Measurements from ENCODE around the gene NIPAL1.
A peak's percentile ranks its signal among the peaks of the same experiment; 100 is the strongest.
"Not testable (repeated sequence)": the region's sequence is repeated elsewhere in the genome, so short reads cannot be mapped to it uniquely, and the experiment has no call there.

NIPAL1 gene

DNA sequence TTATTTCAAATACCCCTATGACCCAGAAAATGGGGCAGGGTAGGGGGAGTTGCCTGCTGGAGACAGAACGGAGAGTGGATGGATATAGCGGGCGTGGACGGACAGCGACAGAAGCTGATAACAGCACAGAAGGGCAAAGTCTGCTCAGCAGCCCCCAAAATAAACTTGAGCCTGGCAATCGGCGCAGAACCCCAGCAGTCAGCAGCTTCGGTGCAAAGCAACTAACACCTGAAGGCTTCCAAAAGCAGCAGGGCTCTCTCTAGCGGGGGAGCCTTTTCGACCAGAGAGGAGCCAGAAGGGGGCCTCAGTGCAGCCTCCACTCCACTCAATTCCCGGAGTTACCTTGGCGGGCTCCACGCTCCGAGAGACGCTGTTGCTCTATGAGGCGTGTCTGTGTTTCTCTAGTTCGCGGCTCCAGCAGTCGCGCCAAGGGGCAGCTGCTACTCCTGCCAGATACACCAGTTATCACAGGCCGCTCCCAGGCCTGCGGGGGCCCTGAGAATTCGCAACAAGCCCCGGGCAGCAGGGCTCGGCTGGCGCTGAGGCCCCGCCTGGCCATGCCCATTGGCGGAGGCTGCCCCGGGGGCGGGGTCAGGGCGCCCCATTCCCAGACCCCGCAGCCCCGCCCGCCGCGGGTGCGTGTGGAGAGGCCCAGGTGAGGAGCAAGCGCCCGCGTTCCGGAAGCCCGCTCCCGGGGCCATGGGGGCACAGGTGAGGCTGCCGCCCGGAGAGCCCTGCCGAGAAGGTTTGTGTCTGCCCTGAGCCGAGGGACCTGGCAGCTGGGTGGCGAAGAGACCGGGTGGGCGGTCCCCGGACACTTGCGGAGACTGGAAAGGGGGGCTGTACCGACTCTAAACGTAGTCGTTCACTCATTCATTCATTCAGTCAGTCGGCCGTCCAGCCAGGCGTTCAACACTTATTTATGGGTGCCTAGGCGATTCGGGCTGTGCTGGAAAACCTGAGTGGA is at the start of gene NIPAL1, which contains the start of gene CNGA1:
Gene NIPAL1 (plus strand): TSS at position 632 of the 967 bp plus-strand sequence. CDS start 68 bp downstream, at position 700.
Gene CNGA1 (minus strand): TSS at position 541 of the 967 bp plus-strand sequence. CDS start 63,992 bp downstream, outside the sequence.
- TF ChIP-seq, protein P1, sequence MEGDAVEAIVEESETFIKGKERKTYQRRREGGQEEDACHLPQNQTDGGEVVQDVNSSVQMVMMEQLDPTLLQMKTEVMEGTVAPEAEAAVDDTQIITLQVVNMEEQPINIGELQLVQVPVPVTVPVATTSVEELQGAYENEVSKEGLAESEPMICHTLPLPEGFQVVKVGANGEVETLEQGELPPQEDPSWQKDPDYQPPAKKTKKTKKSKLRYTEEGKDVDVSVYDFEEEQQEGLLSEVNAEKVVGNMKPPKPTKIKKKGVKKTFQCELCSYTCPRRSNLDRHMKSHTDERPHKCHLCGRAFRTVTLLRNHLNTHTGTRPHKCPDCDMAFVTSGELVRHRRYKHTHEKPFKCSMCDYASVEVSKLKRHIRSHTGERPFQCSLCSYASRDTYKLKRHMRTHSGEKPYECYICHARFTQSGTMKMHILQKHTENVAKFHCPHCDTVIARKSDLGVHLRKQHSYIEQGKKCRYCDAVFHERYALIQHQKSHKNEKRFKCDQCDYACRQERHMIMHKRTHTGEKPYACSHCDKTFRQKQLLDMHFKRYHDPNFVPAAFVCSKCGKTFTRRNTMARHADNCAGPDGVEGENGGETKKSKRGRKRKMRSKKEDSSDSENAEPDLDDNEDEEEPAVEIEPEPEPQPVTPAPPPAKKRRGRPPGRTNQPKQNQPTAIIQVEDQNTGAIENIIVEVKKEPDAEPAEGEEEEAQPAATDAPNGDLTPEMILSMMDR (IDR thresholded peaks at IDR 0.05; ENCODE audit: borderline replicate concordance, insufficient read depth, low read depth, low read length): peak; percentile 54
- peak within 1 kb of the TSS; percentile 68 for H3K4me3 ChIP-seq (ENCODE audit: low read depth, low read length)

DNA sequence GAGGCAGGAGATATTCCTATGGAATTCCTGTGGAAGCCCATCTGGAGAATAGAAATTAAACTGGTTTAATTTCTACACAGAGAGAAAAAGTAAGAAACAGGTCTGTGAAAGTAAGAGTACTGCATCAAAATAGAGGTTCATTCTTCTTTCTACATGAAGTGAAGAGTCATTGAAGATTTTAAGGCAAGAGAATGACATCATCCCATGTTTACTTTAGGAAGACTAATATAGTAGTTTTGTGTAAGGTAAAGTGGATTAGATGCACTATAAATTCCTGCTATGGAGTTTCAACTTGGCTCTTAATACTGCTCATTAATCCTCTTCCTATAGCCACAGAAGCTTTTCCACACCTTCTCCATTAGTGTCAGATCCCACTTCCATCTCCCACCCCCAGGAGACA is 47.7 kb upstream of the NIPAL1 start:
- TF ChIP-seq, protein P1 (IDR thresholded peaks at IDR 0.05; ENCODE audit: borderline replicate concordance, insufficient read depth, low read depth, low read length): no peak
- H3K4me3 ChIP-seq (ENCODE audit: low read depth, low read length): no peak overlapping the region

DNA sequence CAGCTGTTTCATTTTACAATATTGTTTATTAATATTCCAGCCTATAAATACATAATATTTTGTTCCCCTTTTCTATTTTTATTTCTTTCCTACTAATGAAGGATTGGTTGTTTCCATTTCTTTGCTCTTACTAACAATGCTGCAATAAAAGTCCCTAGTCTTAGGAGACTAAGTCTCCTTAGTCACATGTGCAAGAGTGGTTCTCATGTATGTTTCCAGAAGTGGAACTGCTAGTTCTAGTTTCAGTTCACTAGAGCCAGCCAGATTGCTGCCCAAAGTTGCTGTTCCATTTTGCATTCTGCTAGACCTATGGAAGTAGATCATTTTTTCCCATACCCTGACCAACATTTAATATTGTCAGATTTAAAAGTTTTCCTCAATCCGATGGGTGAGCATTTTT is 44.4 kb upstream of the NIPAL1 start:
- H3K4me3 ChIP-seq (ENCODE audit: low read depth, low read length): no peak overlapping the region
- TF ChIP-seq, protein P1 (IDR thresholded peaks at IDR 0.05; ENCODE audit: borderline replicate concordance, insufficient read depth, low read depth, low read length): no peak

DNA sequence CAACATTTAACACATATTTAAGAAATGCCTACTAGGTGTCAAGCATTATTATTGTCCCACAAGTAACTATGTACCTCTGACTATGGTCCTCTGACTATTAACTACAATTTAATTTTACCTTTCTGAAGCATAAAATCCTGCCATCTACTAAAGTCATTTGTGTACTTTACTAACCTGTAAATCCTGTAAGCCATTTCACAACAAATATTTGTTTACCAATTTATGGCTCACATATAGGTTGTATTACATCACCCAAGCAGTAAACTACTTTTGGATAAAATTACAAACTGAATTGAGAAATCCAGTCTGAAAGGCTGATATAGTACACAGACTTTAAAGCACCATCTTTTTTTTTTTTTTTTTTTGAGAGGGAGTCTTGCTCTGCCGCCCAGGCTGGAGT is 43.9 kb upstream of the NIPAL1 start:
- H3K4me3 ChIP-seq (ENCODE audit: low read depth, low read length): no peak overlapping the region
- TF ChIP-seq, protein P1 (IDR thresholded peaks at IDR 0.05; ENCODE audit: borderline replicate concordance, insufficient read depth, low read depth, low read length): no peak

DNA sequence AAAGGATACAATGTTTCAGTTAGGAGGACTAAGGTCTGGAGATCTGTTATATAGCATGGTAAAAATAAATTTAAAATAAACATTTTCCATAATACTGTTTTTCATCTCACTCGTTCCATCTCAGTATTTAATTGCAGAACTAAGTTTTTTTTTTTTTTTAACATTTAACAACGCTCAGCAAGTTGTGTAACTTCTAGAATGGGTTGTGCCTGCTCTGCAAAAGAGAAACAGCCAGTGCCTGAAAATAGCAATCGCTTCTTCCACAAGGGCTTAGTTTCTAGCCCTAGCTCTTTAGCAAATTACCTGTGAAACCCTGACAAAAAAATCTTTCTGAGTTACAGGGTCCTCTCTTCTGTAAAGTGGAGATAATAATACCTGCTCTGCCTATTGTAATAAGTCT is 42.0 kb upstream of the NIPAL1 start:
- TF ChIP-seq, protein P1 (IDR thresholded peaks at IDR 0.05; ENCODE audit: borderline replicate concordance, insufficient read depth, low read depth, low read length): no peak
- H3K4me3 ChIP-seq (ENCODE audit: low read depth, low read length): no peak overlapping the region

DNA sequence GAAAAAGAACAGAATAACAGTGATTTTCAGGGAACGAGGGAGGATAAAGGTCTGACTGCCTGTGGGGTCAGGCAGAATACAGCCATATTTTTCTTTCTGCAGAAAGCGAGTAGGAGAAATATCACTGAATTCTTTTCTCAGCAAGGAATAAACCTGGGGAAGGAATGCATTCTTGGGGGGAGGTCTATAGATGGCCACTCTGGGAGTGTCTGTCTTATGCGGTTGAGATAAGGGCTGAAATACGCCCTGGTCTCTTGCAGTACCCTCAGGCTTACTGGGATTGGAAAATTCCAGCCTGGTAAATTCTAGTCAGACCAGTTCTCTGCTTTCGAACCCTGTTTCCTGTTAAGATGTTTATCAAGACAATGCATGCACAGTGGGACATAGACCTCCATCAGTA is 26.4 kb upstream of the NIPAL1 start:
- TF ChIP-seq, protein P1 (IDR thresholded peaks at IDR 0.05; ENCODE audit: borderline replicate concordance, insufficient read depth, low read depth, low read length): no peak
- H3K4me3 ChIP-seq (ENCODE audit: low read depth, low read length): no peak overlapping the region

DNA sequence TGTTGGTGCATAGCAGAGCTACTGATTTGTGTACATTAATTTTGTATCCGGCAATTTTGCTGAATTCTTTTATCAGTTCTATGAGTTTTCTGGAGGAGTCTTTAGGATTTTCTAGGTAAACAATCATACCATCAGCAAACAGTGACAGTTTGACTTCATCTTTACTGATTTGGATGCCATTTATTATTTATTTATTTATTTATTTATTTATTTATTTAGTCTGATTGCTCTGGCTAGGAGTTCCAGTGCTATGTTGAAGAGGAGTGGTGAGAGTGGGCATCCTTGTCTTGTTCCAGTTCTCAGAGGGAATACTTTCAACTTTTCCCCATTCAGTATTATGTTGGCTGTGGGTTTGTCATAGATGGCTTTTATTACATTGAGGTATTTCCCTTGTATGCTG is 24.1 kb upstream of the NIPAL1 start:
- not testable (repeated sequence) for H3K4me3 ChIP-seq (ENCODE audit: low read depth, low read length)

Measured in GM12875 (cell line).